OCI-LY3 (cell line): ENCODE data around the gene MRPL38.

Experiments used
- CTCF ChIP-seq: fragments of 200-600, 300-600 bp; sonication (generic); IDR thresholded peaks from 2 replicates; pipeline ENCODE4 v1.5.1; 2014; ENCODE audit warnings: antibody characterized with exemption, low read length, low read depth
- EZH2phosphoT487 ChIP-seq: fragments of 200-600 bp; shearing (Covaris generic); IDR thresholded peaks from 2 replicates; pipeline ENCODE4 v1.6.1; 2018; ENCODE audit warnings: antibody characterized with exemption, mixed run types, low read depth

- TF ChIP-seq CTCF (no peak), EZH2phosphoT487 (no peak)
Measured at GRCh38 chr17:75873587-75874322, 30.9 kb downstream of the MRPL38 start.
